Upper lobe of left lung (tissue), 6 donors: Measurements from ENCODE around the gene PSAP. TPM values are rescaled to one million over a fixed set of nuclear protein-coding genes. Genes with fewer than 3 reads are reported as not detected.

Experiments
- ATAC-seq, 2 donors: fragments of 200-7000 bp; cut with Tn5 transposase; one replicate each; pipeline ENCODE4 v1.9.1; 2022; ENCODE audit warnings: mild to moderate bottlenecking in 2 of 2, moderate library complexity in 2 of 2; ENCODE audit not compliant: low FRiP score in 2 of 2
- DNase-seq, 2 donors: peaks; one replicate each; pipeline ENCODE4 v3.0.0-alpha.2; 2019 to 2020
- H3K27ac ChIP-seq, 4 donors: fragments of 200-600 bp; sonication (generic); one replicate each; pipeline ENCODE4 v1.5.1; 2016 to 2019
- H3K27me3 ChIP-seq, 4 donors: fragments of 200-600 bp; sonication (generic); one replicate each; pipeline ENCODE4 v1.5.1; 2017 to 2019
- H3K36me3 ChIP-seq, 4 donors: fragments of 200-600 bp; sonication (generic); one replicate each; pipeline ENCODE4 v1.5.1; 2016 to 2019
- H3K4me1 ChIP-seq, 4 donors: fragments of 200-600 bp; sonication (generic); one replicate each; pipeline ENCODE4 v1.5.1; 2018 to 2019
- H3K4me3 ChIP-seq, 4 donors: fragments of 200-600 bp; sonication (generic); one replicate each; pipeline ENCODE4 v1.5.1; 2017 to 2019; ENCODE audit warnings: mild to moderate bottlenecking in 2 of 4, moderate library complexity in 1 of 4
- H3K9me3 ChIP-seq, 4 donors: fragments of 200-600 bp; sonication (generic); one replicate each; pipeline ENCODE4 v1.5.1; 2018 to 2019
- CTCF ChIP-seq, 6 experiments: fragments of 450-650 bp in 4 of 6; fragments of 200-600 bp in 2 of 6; sonication (generic) in 2 of 6; IDR thresholded peaks; one replicate each; pipeline ENCODE4 v1.5.1; 2016 to 2019; ENCODE audit warnings: antibody characterized with exemption in 6 of 6
- EP300 ChIP-seq, 4 donors: sonication (generic); formaldehyde crosslinking; IDR thresholded peaks; one replicate each; pipeline ENCODE4 v1.5.1; 2017; ENCODE audit warnings: antibody characterized with exemption in 4 of 4, control low read depth in 2 of 4
- POLR2A ChIP-seq, 4 donors: fragments of 450-650 bp; IDR thresholded peaks; one replicate each; pipeline ENCODE4 v1.5.1; 2016 to 2017; ENCODE audit warnings: antibody characterized with exemption in 4 of 4, mild to moderate bottlenecking in 2 of 4
- POLR2AphosphoS5 ChIP-seq, 2 donors: sonication (generic); formaldehyde crosslinking; IDR thresholded peaks; one replicate each; pipeline ENCODE4 v1.5.1; 2017; ENCODE audit warnings: antibody characterized with exemption in 2 of 2
- WGBS, 2 donors: methylation state at CpG; one replicate each; pipeline ENCODE4 v1.1.5; 2017 to 2018; 5-methylcytosine and 5-hydroxymethylcytosine counted together
- total RNA-seq, 6 donors: library from RNA; depleted of rRNA in 4 of 6; stranded (reverse); fragments of >200 nt in 4 of 6; gene quantifications; one replicate each; pipeline versions ENCODE4 v1.1.0 to v1.2.1, GENCODE V29; 2016 to 2021
- donor health status: DM: no; HTN: no; CAD: no; lungs with moderate emphysema.
- donor health status: DM: no; HTN: yes; CAD: no; lungs with severe emphysema.

Gene PSAP
- total RNA-seq, 6 donors from 2014 or later, result 776 to 2,056 (median 1,236) TPM

DNA sequence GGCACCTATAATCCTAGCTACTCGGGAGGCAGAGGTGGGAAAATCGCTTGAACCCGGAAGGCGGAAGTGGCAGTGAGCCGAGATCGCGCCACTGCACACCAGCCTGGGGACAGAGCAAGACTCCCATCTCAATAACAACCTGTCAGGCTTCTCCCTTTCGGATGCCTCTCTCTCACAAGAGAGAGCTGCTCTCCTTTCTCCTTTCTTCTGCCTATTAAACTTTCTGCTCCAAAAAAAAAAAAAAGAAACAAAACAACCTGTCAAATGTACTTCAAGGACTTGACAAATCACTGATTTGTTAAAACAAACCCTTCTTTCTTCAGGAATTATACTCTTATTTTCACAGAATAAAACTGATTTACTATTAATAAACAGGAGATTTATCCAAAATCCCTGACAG lies 3.6 kb downstream of the PSAP start:
- no peaks in the 10 kb centered on the region for H3K36me3 ChIP-seq
- ATAC-seq (no peak), DNase-seq (no peak)
- peak overlapping the region in 2 of 4 donors; percentile 42 to 56 for H3K27ac ChIP-seq
- H3K27me3 ChIP-seq, result no peaks in the 10 kb centered on the region
- peaks cover 35 to 70% (median 44%) of the 10 kb centered on the region in 4 donors for H3K4me1 ChIP-seq
- no peaks in the 10 kb centered on the region for H3K9me3 ChIP-seq
- TF ChIP-seq POLR2A (IDR thresholded peaks at IDR 0.05) (no peak), EP300 (IDR thresholded peaks at IDR 0.05) (no peak), CTCF (IDR thresholded peaks at IDR 0.05) (no peak), POLR2AphosphoS5 (IDR thresholded peaks at IDR 0.05) (no peak)
- 89 to 97% methylated on average over 8 of the region's 8 CpGs for WGBS, 2 donors
- H3K4me3 ChIP-seq, result peak overlapping the region in 1 of 4 donors; percentile 100

GRCh38 chr10:71846816-71847215 lies 4.2 kb downstream of the PSAP start:
- peak in 1 of 2 donors; percentile 52 for DNase-seq
- H3K4me1 ChIP-seq, result peaks cover 41 to 72% (median 44%) of the 10 kb centered on the region in 4 donors
- no peaks in the 10 kb centered on the region for H3K27me3 ChIP-seq
- H3K36me3 ChIP-seq, result no peaks in the 10 kb centered on the region
- peak overlapping the region in 1 of 4 donors; percentile 100 for H3K4me3 ChIP-seq
- H3K9me3 ChIP-seq, result no peaks in the 10 kb centered on the region
- TF ChIP-seq POLR2A (IDR thresholded peaks at IDR 0.05) (peak in 1 of 4 donors; percentile 39), CTCF (IDR thresholded peaks at IDR 0.05) (no peak)
- 89 to 96% methylated on average over 3 of the region's 3 CpGs for WGBS, 2 donors
- no peak for ATAC-seq
- H3K27ac ChIP-seq, result peak overlapping the region in 2 of 4 donors; percentile 42 to 55

DNA sequence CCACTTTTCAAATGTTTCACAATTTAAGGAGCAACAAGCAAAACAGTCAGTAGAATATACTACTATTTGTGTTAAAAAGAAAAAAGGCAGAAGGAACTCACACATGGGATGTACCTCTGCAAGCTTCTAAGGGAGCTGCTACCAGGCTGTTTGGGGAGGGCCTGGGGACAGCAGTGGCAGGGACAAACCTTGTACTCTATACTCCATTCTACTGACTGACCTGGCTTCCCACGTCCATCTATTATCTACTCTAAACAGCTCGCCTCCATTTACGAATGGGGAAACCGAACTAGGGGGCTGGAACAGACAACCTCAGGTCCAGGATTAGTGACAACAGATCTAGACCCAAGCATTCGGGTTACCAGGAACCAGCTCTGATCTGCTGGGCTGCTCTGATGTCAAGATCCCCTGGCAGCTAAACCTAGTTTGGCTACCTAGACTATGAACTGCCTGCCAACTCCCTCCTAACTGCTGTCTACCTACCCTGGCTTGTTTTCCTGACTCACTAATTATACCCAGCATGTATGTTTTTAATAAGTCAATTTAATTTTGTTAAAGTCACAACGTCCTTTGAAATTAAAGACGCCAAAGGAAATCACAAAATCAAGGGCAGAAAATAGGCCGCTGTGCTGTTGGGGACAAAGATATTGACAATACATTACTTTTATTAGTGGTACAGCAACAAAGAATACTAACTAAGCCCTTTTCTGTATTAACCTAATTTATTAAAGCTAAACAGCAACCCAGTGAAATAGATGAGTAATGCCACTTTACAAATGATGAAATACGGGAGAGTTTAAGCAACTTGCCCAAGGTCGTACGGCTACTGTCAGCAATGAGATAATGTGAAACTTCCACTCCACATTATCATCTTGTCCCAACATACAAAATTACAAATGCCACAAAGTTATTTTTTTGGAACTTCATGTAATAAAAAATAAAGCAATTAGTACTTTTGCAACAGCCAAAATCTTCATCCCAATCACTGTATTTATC lies 5.3 kb downstream of the PSAP start:
- WGBS, 2 donors, result 84% methylated on average over 11 of the region's 11 CpGs
- no peaks in the 10 kb centered on the region for H3K36me3 ChIP-seq
- H3K4me1 ChIP-seq, result peaks cover 36 to 76% (median 46%) of the 10 kb centered on the region in 4 donors
- H3K27ac ChIP-seq, result peak overlapping the region in 2 of 4 donors; percentile 24 to 29
- ATAC-seq (peak in 1 of 2 donors; percentile 53), DNase-seq (no peak)
- H3K27me3 ChIP-seq, result no peaks in the 10 kb centered on the region
- no peak overlapping the region for H3K4me3 ChIP-seq
- TF ChIP-seq POLR2A (IDR thresholded peaks at IDR 0.05), result no peak
- no peak for TF ChIP-seq POLR2AphosphoS5 (IDR thresholded peaks at IDR 0.05)
- no peak for TF ChIP-seq EP300 (IDR thresholded peaks at IDR 0.05)
- no peak for TF ChIP-seq CTCF (IDR thresholded peaks at IDR 0.05)
- H3K9me3 ChIP-seq, result no peaks in the 10 kb centered on the region

- peaks cover 39 to 79% (median 54%) of the 10 kb centered on the region in 4 donors for H3K4me1 ChIP-seq
- TF ChIP-seq POLR2AphosphoS5 (IDR thresholded peaks at IDR 0.05) (no peak), EP300 (IDR thresholded peaks at IDR 0.05) (no peak), CTCF (IDR thresholded peaks at IDR 0.05) (no peak), POLR2A (IDR thresholded peaks at IDR 0.05) (no peak)
- ATAC-seq (no peak), DNase-seq (no peak)
- 60 to 75% methylated on average over 2 of the region's 2 CpGs for WGBS, 2 donors
- H3K4me3 ChIP-seq, result no peak overlapping the region
- no peaks in the 10 kb centered on the region for H3K9me3 ChIP-seq
- no peak overlapping the region for H3K27ac ChIP-seq
- H3K27me3 ChIP-seq, result no peaks in the 10 kb centered on the region
- H3K36me3 ChIP-seq, result no peaks in the 10 kb centered on the region
Measured at GRCh38 chr10:71844695-71845094, 6.4 kb downstream of the PSAP start.
